HG02973 (cell line): ENCODE results near the gene KCNAB2.

ENCODE experiments used
- ATAC-seq: cut with Tn5 transposase; IDR thresholded peaks from one replicate; pipeline ENCODE4 v1.9.1; 2021; ENCODE audit warnings: moderate library complexity; ENCODE audit not compliant: unreplicated experiment

KCNAB2 gene

GRCh38 chr1:6094801-6095505, 49.3 kb downstream of the KCNAB2 start:
- ATAC-seq = no peak

- no peak for ATAC-seq
These were observed 50.0 kb downstream of the KCNAB2 start for GRCh38 chr1:6095511-6096242.

GRCh38 chr1:6096243-6097116, 50.8 kb downstream of the KCNAB2 start:
- ATAC-seq = no peak

- no peak for ATAC-seq
These were observed 51.5 kb downstream of the KCNAB2 start for GRCh38 chr1:6097117-6097595.

GRCh38 chr1:6097824-6098223, 52.1 kb downstream of the KCNAB2 start:
- ATAC-seq = no peak

- no peak for ATAC-seq
These were observed 52.9 kb downstream of the KCNAB2 start for GRCh38 chr1:6098303-6099215.

GRCh38 chr1:6099297-6099696, 53.6 kb downstream of the KCNAB2 start:
- no peak for ATAC-seq

GRCh38 chr1:6099787-6100765, 54.4 kb downstream of the KCNAB2 start:
- no peak for ATAC-seq

- ATAC-seq = no peak
These were observed 55.4 kb downstream of the KCNAB2 start for GRCh38 chr1:6100861-6101783.

- no peak for ATAC-seq
These were observed 56.3 kb downstream of the KCNAB2 start for GRCh38 chr1:6101826-6102531.

GRCh38 chr1:6102532-6102845, 56.8 kb downstream of the KCNAB2 start:
- ATAC-seq = no peak

GRCh38 chr1:6103111-6103853, 57.6 kb downstream of the KCNAB2 start:
- ATAC-seq = no peak

GRCh38 chr1:6103854-6104530, 58.3 kb downstream of the KCNAB2 start:
- no peak for ATAC-seq

- ATAC-seq = no peak
These were observed 58.9 kb downstream of the KCNAB2 start for GRCh38 chr1:6104631-6105030.

- ATAC-seq = no peak
These were observed 59.6 kb downstream of the KCNAB2 start for GRCh38 chr1:6105218-6105679.

- ATAC-seq = no peak
These were observed 60.1 kb downstream of the KCNAB2 start for GRCh38 chr1:6105763-6106162.
